Kidney tubule cell (primary cell): ENCODE data around the gene SESN1.

Experiments used
- DNase-seq: peaks from one replicate; pipeline ENCODE4 v3.0.0-alpha.2; 2018; ENCODE audit warnings: low spot score

The SESN1 gene

GRCh38 chr6:109029313-109029712, 65.3 kb downstream of the SESN1 start:
- no peak for DNase-seq

GRCh38 chr6:109028439-109028838, 66.2 kb downstream of the SESN1 start:
- no peak for DNase-seq

DNA sequence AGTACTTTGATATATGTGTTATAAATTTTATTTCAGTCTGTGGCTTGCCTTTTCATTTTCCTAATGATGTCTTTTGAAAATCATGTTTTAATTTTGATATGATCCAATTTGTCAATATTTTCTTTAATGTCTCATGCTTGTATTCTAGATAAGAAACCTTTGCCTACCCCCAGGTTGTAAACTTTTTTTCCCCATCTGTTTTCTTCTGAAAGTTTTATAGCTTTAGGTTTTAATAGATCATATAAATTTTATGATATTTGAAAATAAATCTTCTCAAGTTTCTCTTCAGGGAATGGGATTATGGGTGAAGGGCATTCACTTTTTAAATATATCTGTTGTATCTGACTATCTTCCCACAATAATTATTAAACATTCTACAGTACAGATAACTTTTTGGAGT, 66.7 kb downstream of the SESN1 start:
- no peak for DNase-seq

DNA sequence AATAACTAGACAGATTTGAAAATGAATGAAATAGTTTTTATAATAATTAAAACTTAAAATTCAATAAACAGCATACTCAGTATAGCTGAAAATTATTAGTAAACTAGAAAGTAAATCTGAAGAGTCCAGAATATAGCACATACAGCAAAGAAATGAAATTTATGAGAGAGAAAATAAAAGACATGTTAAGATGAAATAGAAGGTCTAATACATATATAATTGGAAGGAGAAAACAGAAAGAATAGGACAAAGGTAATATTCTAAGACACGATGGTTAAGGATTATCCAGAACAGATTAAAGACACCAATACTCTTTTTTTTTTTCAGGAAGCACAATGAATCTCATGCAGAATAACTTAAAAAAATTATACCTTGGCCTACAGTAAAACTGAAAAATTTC, 69.0 kb downstream of the SESN1 start:
- DNase-seq, result no peak

DNA sequence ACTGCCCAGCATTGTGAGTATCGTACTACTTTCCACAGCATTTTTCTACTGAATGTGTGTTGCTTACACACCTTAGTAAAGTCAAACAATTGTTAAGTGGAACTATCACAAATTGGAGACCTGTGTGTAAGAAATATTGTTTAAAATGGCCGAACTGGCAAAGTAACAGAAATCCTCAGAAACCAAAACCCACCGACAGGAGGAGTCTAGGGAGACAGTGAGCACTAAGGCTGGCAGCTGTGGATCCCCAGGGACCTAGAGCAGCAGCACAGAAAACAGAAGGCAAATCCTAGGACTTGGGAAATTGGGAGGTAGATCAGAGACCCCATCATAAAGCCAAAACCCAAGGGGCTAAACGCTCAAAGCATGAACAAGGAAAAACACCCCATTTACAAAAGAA, 69.9 kb downstream of the SESN1 start:
- DNase-seq, result no peak

DNA sequence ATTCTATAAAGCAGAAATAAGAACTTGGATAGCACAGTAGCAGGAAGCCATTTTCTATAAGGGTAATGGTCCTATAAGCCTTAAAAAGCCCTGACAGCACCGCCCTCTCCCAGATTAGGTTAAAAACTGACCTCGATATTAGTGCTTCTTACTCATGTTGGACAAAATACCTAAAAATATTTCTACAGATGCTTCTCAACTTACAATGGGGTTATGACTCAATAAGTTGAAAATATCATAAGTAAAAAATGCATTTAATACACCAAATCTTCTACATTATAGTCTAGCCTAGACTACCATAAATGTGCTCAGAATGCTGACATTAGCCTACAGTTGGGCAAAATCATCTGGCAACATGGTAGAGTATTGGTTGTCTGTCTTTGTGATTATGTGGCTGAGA, 70.3 kb downstream of the SESN1 start:
- no peak for DNase-seq

- no peak for DNase-seq
Measured at GRCh38 chr6:109023356-109023925, 71.2 kb downstream of the SESN1 start.

DNA sequence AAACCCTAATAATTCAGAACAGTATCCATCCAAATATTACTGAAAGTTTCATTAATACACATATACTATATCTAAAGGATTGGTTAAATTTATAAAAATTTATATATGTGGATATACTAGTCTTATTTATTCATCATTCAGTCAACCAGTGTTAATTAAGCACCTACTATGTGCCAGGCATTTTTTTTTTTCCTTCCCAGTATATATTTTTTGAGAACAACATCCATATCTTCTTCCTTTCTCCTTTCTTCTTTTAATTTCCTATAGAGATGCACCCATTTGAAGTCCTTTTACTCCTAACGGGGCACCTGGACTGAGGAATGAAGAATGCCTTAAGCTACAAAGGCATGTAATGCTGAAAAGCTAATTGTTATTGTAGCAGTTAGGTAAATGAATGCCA, 72.8 kb downstream of the SESN1 start:
- no peak for DNase-seq

GRCh38 chr6:109019911-109020310, 74.7 kb downstream of the SESN1 start:
- DNase-seq, result no peak

DNA sequence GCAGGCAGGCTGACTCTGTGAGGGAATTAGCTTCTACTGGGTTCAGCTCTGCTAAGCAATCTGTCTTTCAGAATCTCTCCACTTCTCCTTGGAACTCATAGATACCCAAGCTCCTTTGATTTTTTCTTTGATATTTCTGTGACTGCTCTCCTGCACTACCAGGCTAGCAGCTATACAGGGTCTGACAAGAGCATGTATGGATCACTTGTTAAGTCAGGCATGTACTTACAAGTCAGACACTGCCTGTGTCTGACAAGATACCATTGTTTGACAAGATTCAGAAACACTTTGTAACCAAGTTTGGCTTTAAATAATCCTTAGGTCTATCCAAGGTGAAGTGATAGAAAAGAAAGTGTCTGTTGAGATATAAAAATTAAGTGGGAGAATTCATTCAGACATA, 79.5 kb downstream of the SESN1 start:
- DNase-seq, result no peak

- no peak for DNase-seq
Measured at GRCh38 chr6:109014606-109015005, 80.0 kb downstream of the SESN1 start.

GRCh38 chr6:109013656-109014305, 80.9 kb downstream of the SESN1 start:
- DNase-seq, result no peak

- DNase-seq, result no peak
Measured at GRCh38 chr6:109010705-109011102, 83.9 kb downstream of the SESN1 start.

DNA sequence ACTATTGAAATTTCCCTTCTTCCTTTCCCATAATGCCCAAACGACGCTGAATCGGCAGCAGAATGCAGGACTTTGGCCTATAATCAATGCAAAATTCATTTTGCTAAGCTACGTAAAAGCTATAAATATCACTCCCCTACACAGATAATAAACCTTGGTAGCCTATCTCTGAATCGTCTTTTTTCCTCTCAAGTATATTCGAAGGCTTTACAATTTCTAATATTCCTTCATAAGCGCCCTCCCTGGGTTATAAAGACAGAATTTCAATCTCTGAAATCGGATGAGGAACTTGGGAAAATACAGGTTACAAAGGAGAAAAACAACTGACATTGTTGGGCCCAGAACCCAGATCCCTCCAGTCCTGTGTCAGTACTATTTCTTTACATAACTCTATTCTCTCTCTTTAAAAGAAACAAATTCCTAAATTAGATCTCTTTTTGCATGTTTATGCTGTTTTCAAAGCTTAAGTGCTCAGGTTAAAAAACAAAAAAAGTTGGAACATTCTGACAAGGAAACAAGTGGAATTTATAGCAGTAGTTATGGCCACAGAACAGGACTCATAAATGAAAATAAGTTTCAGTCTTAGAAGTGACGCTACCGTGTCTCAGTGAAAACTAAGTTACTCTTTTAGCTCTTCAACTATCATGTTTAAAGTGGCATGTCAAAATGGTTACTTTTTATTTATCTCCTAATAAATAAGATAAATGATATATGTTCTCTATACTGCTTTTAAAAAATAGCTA, 84.5 kb downstream of the SESN1 start:
- peak; percentile 5 for DNase-seq

GRCh38 chr6:109009236-109009961, 85.2 kb downstream of the SESN1 start:
- DNase-seq, result peak; percentile 87

DNA sequence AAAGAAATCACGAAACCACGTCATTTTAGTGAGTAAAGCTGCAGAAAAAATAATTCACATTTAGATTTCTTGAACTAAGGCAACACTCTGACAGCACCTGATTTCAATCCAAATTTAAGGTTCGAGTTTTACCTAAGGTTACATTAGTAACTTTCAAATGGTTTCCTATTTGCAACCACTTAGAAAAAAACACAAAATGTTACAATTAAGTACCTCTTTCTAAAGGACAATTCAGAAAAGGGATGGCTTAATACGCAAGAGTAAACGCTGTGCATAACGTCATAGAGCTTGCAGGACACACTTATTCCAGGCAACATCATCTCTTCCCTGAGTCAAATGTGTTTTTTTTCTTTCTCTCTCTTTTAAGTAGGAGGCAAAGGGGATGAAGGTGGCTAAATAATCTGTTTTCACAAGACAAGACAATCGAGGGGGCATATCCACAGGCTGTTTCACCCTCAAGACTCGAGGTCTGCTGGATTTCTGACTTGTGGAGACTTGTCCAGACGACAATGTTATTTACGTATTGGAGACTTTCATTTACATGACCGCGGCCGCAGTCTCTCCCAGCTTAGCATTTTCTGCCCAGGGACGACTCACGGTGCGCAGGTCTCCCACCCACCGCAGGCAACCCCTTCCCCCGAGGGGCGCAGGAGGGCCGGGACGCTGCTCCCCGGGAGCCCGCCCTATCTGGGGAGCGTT, 86.0 kb downstream of the SESN1 start:
- peak; percentile 50 for DNase-seq

GRCh38 chr6:109008054-109008453, 86.6 kb downstream of the SESN1 start:
- no peak for DNase-seq

GRCh38 chr6:109007521-109007920, 87.1 kb downstream of the SESN1 start:
- no peak for DNase-seq

- no peak for DNase-seq
Measured at GRCh38 chr6:109006818-109007217, 87.8 kb downstream of the SESN1 start.

DNA sequence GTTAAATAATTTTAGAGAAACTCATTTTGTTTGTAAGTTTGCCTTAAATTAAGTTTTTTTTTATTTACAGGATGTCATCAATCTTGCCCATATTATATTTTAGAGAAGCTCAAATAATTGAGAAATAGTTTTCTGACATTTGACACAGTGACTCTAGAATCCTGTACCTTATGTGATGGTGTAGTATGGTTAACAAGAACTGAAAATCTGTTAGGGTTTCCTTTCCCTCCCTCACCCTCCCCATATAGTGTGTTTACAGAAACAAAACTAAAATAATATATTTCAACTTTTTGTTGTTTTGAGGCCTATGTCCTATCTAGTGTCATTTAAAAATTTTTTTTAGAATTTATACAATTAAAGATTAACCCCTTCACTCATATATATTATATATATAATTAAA, 91.8 kb downstream of the SESN1 start:
- no peak for DNase-seq

DNA sequence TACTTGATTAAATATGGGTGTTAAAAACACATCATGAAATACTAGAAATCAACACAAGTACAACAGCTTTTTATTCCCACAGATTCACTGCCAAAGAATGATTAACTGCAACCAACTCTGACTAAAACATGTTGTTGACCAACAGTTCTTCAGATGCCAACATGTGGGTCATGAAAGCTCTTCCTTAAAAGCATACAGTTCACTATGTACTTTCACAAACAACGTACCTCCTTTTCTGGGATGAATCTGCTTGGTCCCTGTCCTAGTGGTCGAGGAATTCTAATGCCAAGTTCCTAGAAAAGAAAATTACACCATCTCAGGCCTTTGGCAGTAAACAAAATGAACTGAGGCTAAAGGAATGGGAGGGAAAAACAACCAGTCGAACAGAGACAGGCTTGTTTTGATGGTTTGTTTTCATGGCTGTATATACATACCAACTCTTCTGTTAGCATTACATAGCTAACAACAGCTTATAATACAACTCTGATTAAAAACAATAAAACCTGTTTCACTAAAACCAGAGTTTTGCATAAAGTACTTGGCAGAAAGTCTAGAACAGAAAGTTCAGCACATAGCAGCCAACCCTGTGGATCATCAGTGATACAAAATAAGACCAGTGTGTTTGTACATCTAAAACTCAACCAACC, 92.5 kb downstream of the SESN1 start:
- DNase-seq, result no peak
